AG10803 (cell line): ENCODE data around the gene HYOU1.
"Not testable (repeated sequence)": the region's sequence is repeated elsewhere in the genome, so short reads cannot be mapped to it uniquely, and the experiment has no call there.

Experiments
- DNase-seq: peaks from one replicate; pipeline ENCODE4 v3.0.0; 2010; ENCODE audit warnings: low read depth
- H3K4me3 ChIP-seq: 2 replicates; pipeline ENCODE4 v1.5.1; 2011; ENCODE audit warnings: mild to moderate bottlenecking, low read length, control low read depth
- TF ChIP-seq, protein P1 (sequence below): conservative IDR thresholded peaks from 2 replicates; pipeline ENCODE4 v1.5.1; 2011; ENCODE audit warnings: mild to moderate bottlenecking, low read length, control low read depth, inconsistent platforms

Gene HYOU1

DNA sequence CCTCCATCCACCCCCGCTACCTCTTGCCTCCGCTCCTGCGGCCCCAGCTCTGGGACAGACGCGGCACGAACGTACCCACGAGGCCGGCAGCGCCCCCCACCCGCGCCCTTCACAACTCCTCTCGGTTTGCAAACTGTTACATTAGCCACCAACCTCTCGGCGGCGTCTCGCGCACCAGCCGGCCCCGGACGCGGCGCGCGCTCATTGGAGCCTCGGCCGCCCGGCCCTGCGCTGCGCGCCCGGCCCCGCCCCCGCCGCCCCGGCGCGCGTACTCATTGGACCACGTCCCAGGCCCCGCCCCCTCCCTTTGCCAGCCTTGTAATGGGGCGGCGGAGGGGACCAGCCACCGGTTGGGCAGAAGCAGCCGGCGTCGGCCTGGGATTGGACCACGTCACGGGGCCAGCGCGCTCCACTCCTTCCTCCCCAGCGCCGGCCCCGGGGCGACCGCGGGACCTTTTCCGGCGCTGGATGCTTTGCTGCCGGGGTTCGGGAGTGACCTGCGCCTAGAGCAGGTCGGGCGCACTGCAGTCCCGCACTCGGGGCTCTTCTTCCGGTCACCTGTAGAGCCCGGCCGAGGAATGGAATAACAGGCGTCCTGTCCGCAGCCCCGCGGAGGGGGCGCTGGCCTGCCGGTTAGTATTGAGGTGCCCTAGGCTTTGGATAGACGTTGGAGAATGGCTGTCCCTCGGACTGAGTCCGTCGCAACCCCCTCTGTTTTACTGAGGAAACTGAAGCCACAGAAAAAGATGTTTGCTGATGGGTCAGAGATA lies at the start of gene HYOU1:
Gene HYOU1 (minus strand): TSS at position 206 of the 770 bp plus-strand sequence. CDS start 1,045 bp downstream, outside the sequence.
- TF ChIP-seq, protein P1, sequence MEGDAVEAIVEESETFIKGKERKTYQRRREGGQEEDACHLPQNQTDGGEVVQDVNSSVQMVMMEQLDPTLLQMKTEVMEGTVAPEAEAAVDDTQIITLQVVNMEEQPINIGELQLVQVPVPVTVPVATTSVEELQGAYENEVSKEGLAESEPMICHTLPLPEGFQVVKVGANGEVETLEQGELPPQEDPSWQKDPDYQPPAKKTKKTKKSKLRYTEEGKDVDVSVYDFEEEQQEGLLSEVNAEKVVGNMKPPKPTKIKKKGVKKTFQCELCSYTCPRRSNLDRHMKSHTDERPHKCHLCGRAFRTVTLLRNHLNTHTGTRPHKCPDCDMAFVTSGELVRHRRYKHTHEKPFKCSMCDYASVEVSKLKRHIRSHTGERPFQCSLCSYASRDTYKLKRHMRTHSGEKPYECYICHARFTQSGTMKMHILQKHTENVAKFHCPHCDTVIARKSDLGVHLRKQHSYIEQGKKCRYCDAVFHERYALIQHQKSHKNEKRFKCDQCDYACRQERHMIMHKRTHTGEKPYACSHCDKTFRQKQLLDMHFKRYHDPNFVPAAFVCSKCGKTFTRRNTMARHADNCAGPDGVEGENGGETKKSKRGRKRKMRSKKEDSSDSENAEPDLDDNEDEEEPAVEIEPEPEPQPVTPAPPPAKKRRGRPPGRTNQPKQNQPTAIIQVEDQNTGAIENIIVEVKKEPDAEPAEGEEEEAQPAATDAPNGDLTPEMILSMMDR = peak; percentile 32
- peak; percentile 95 for DNase-seq
- H3K4me3 ChIP-seq = peak within 1 kb of the TSS; percentile 88

DNA sequence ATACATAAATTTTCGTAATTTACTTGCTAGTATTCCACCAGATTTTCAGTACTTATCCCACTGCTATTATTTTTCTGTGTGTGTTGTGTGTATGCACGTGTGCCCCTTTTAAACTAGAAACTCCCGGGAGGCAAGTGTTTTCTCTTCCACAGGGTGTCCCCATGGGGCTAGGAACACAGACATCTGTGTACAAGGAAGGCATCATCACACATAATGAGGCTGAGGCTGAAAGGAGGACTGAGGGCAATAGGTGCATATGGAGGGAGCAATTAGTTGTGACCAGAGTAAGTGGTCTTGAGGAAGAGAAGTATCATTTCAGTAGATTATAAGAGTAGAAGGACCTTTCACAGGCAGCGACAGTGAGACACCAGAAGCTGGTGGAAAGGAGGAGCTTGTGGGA lies 46.8 kb upstream of the HYOU1 start:
- TF ChIP-seq, protein P1 = no peak
- DNase-seq = no peak

GRCh38 chr11:119103161-119103664 lies 46.2 kb upstream of the HYOU1 start:
- H3K4me3 ChIP-seq = peak overlapping the region; percentile 87

More for the DNA sequence above, 46.8 kb upstream of the HYOU1 start:
- no peak overlapping the region for H3K4me3 ChIP-seq

GRCh38 chr11:119101759-119102423 lies 44.9 kb upstream of the HYOU1 start, which contains the start of gene DPAGT1:
DPAGT1 (minus strand) TSS chr11:119101853; CDS start chr11:119101655, 198 bp downstream.
- peak within 1 kb of the TSS; percentile 87 for H3K4me3 ChIP-seq
- TF ChIP-seq, protein P1 = no peak
- DNase-seq = peak; percentile 96

More at GRCh38 chr11:119103161-119103664, 46.2 kb upstream of the HYOU1 start:
- not testable (repeated sequence) for DNase-seq

GRCh38 chr11:119100994-119101758 lies 44.2 kb upstream of the HYOU1 start:
- TF ChIP-seq, protein P1 = peak; percentile 17; the same call in 1 of the 2 replicates
- DNase-seq = no peak
- H3K4me3 ChIP-seq = peak overlapping the region; percentile 87

DNA sequence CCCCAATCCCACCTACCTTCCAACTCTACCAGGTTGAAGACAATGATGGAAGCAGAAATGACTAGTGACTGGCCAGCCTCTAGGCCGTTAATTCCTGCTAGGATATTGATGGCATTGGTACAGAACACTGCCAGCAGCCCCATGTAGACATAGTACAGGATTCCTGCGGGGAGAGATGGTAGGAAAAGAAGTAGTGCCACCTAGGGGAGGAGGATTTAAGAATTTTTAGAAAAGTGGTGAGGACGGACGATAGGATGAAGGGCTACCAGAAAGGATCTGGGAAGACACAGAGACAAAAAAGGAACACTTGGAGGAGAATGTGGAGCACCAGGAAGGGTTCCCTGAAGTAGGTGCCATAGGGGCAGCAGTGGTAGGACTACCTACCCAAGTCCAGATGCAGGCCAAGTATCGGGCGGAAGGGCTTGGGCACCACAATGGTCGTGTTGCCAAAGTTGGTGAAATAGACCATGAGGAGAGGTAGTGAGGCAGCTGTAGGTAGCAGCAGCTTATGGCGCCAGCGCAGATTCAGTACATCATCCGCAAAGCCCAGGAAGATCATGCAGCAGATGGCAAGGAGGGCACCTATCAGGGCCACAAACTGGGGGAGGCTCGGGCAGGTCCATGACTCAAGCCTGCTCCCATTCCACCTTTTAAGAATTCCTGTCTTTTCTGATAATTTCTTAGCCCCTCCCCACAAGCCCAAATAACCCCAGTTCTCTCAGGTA lies 43.4 kb upstream of the HYOU1 start:
- H3K4me3 ChIP-seq = peak overlapping the region; percentile 87
- DNase-seq = peak; percentile 65
- TF ChIP-seq, protein P1 = peak; percentile 63

DNA sequence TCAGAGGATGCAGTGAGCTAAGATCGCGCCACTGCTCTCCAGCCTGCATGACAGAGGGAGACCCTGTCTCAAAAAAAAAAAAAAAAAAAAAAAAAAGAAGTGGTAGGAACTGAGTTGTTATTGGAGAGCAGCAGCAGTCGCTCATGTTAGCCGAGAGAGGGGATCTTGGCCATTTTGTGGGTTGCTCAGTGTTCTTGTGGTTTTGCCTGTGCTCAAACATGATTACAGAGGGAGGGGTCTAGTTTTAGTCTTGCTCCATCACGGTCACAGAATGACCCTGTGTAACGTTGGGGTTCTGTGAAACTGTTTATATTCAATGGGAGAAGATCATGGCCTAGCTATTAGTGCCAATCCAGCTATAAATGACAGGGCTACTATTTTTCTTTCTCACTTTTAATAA lies 42.7 kb upstream of the HYOU1 start:
- TF ChIP-seq, protein P1 = no peak
- no peak overlapping the region; the same call in 1 of the 2 replicates for H3K4me3 ChIP-seq

More for the DNA sequence above, 42.7 kb upstream of the HYOU1 start:
- no peak for DNase-seq
